IMR-90 (cell line): ENCODE measurements around the gene SMTNL1. TPM values are rescaled to one million over a fixed set of nuclear protein-coding genes. Genes with fewer than 3 reads are reported as not detected.

ENCODE experiments used
- ATAC-seq: fragments of 200-7000 bp; cut with Tn5 transposase; 2 replicates; pipeline ENCODE4 v1.9.1; 2020; ENCODE audit warnings: low read depth, mild to moderate bottlenecking, moderate library complexity
- BruUV-seq: library from RNA; stranded (reverse); fragments of 400-500 nt; replicated peaks from 2 replicates; lab custom pipeline; 2021; lab: Mats Ljungman, UMichigan
- CTCF ChIA-PET: fragments of 300-600 bp; formaldehyde crosslinking; extraction: SDS; loops from one replicate; lab custom pipeline; 2021; ENCODE audit warnings: antibody characterized with exemption; lab: Yijun Ruan, JAX
- POLR2A ChIA-PET: fragments of 300-600 bp; sonication (Branson Sonifier 250); formaldehyde crosslinking; loops from one replicate; lab custom pipeline; 2022; ENCODE audit warnings: antibody characterized with exemption; ENCODE audit not compliant: unreplicated experiment; lab: Charles Lee
- DNase-seq: peaks from one replicate; pipeline ENCODE4 v3.0.0; 2013
- H2AFZ ChIP-seq: replicated peaks from 2 replicates; pipeline ENCODE3; 2013; ENCODE audit warnings: low read length, mild to moderate bottlenecking; ENCODE audit not compliant: poor library complexity
- H2AK5ac ChIP-seq: 2 replicates; pipeline ENCODE4 v1.6.1; 2013; ENCODE audit warnings: low read depth, low read length, inconsistent platforms
- H2AK9ac ChIP-seq: replicated peaks from 2 replicates; pipeline ENCODE3; 2013; ENCODE audit warnings: mild to moderate bottlenecking, low read depth, low read length, moderate library complexity; ENCODE audit not compliant: poor library complexity
- H2BK120ac ChIP-seq: 2 replicates; pipeline ENCODE4 v1.6.1; 2013; ENCODE audit warnings: low read depth, low read length, inconsistent platforms
- H2BK15ac ChIP-seq: 3 replicates; pipeline ENCODE4 v1.6.1; 2013; ENCODE audit warnings: low read depth, low read length, inconsistent platforms
- H2BK20ac ChIP-seq: 2 replicates; pipeline ENCODE4 v1.6.1; 2013; ENCODE audit warnings: low read depth, mild to moderate bottlenecking, inconsistent platforms, low read length, moderate library complexity
- H2BK5ac ChIP-seq: 2 replicates; pipeline ENCODE4 v1.6.1; 2013; ENCODE audit warnings: mild to moderate bottlenecking, low read depth, low read length, inconsistent platforms; ENCODE audit not compliant: poor library complexity, severe bottlenecking
- H3K14ac ChIP-seq: replicated peaks from 2 replicates; pipeline ENCODE4 v1.6.1; 2013; ENCODE audit warnings: low read depth, low read length, inconsistent platforms
- H3K18ac ChIP-seq: 2 replicates; pipeline ENCODE4 v1.6.1; 2013; ENCODE audit warnings: low read depth, low read length, control low read depth
- H3K23ac ChIP-seq: 2 replicates; pipeline ENCODE4 v1.6.1; 2013; ENCODE audit warnings: low read depth, low read length, inconsistent platforms
- H3K27ac ChIP-seq: 2 replicates; pipeline ENCODE4 v1.5.1; 2013; ENCODE audit warnings: mild to moderate bottlenecking, control low read depth, low read length; ENCODE audit not compliant: insufficient read depth
- H3K27me3 ChIP-seq: 2 replicates; pipeline ENCODE4 v1.6.1; 2013; ENCODE audit warnings: low read length; ENCODE audit not compliant: control insufficient read depth, insufficient read depth
- H3K36me3 ChIP-seq: 2 replicates; pipeline ENCODE4 v1.6.1; 2013; ENCODE audit warnings: low read length, mixed read lengths; ENCODE audit not compliant: control insufficient read depth, insufficient read depth
- H3K4ac ChIP-seq: 2 replicates; pipeline ENCODE4 v1.6.1; 2013; ENCODE audit warnings: low read depth, low read length, inconsistent platforms
- H3K4me1 ChIP-seq: 2 replicates; pipeline ENCODE4 v1.6.1; 2013; ENCODE audit warnings: low read length, mixed read lengths; ENCODE audit not compliant: control insufficient read depth, insufficient read depth
- H3K4me2 ChIP-seq: 2 replicates; pipeline ENCODE4 v1.6.1; 2013; ENCODE audit warnings: low read depth, mild to moderate bottlenecking, control low read depth, low read length, moderate library complexity
- H3K4me3 ChIP-seq: 2 replicates; pipeline ENCODE4 v1.5.1; 2013; ENCODE audit warnings: low read depth, mild to moderate bottlenecking, control low read depth, low read length, moderate library complexity; ENCODE audit not compliant: insufficient read depth
- H3K56ac ChIP-seq: 2 replicates; pipeline ENCODE4 v1.6.1; 2013; ENCODE audit warnings: low read length, inconsistent platforms; ENCODE audit not compliant: insufficient read depth; ENCODE audit errors: extremely low read depth
- H3K79me1 ChIP-seq, 2 experiments: 2 replicates each; pipeline ENCODE4 v1.6.1; 2013; ENCODE audit warnings: low read length in 2 of 2, inconsistent platforms in 1 of 2, low read depth in 1 of 2
- H3K9ac ChIP-seq: 2 replicates; pipeline ENCODE4 v1.6.1; 2013; ENCODE audit warnings: low read depth, low read length, control low read depth
- H3K9me1 ChIP-seq: 2 replicates; pipeline ENCODE4 v1.6.1; 2013; ENCODE audit warnings: low read length, inconsistent platforms; ENCODE audit not compliant: insufficient read depth
- H3K9me3 ChIP-seq: 2 replicates; pipeline ENCODE4 v1.6.1; 2013; ENCODE audit warnings: low read length; ENCODE audit not compliant: control insufficient read depth, insufficient read depth
- H4K20me1 ChIP-seq: 2 replicates; pipeline ENCODE4 v1.6.1; 2013; ENCODE audit warnings: low read length, inconsistent platforms; ENCODE audit not compliant: insufficient read depth
- H4K5ac ChIP-seq: 2 replicates; pipeline ENCODE4 v1.6.1; 2013; ENCODE audit warnings: mild to moderate bottlenecking, low read depth, low read length, control low read depth
- H4K8ac ChIP-seq, 2 experiments: 2 replicates each; pipeline ENCODE4 v1.6.1; 2013; ENCODE audit warnings: low read depth in 2 of 2, low read length in 2 of 2, control low read depth in 1 of 2, inconsistent platforms in 1 of 2
- H4K91ac ChIP-seq: 2 replicates; pipeline ENCODE4 v1.6.1; 2013; ENCODE audit warnings: low read depth, low read length, inconsistent platforms; ENCODE audit not compliant: insufficient read depth
- BHLHE40 ChIP-seq: fragments of 150-350 bp; IDR thresholded peaks from 2 replicates; pipeline ENCODE4 v1.6.1; 2016; ENCODE audit warnings: mild to moderate bottlenecking, low read depth, low read length
- CEBPB ChIP-seq: IDR thresholded peaks from 2 replicates; pipeline ENCODE4 v1.6.1; 2012; ENCODE audit warnings: low read depth, low read length, improper control_type of control experiment
- CHD1 ChIP-seq: IDR thresholded peaks from 2 replicates; pipeline ENCODE4 v1.6.1; 2012; ENCODE audit warnings: low read depth, low read length, improper control_type of control experiment
- CTCF ChIP-seq: conservative IDR thresholded peaks from 2 replicates; pipeline ENCODE4 v1.5.1; 2012; ENCODE audit warnings: mild to moderate bottlenecking, low read depth, low read length, improper control_type of control experiment
- ELK1 ChIP-seq: fragments of 150-350 bp; IDR thresholded peaks from 2 replicates; pipeline ENCODE4 v1.6.1; 2016; ENCODE audit warnings: low read depth, mild to moderate bottlenecking, low read length, moderate library complexity, borderline replicate concordance
- FOS ChIP-seq: fragments of 150-350 bp; IDR thresholded peaks from 2 replicates; pipeline ENCODE4 v1.6.1; 2016; ENCODE audit warnings: low read depth, low read length
- MAFK ChIP-seq: IDR thresholded peaks from 2 replicates; pipeline ENCODE4 v1.6.1; 2012; ENCODE audit warnings: low read depth, low read length, improper control_type of control experiment
- MAZ ChIP-seq: IDR thresholded peaks from 2 replicates; pipeline ENCODE4 v1.6.1; 2012; ENCODE audit warnings: low read depth, mild to moderate bottlenecking, low read length, improper control_type of control experiment, moderate library complexity, borderline replicate concordance
- MXI1 ChIP-seq: IDR thresholded peaks from 2 replicates; pipeline ENCODE4 v1.6.1; 2012; ENCODE audit warnings: low read depth, mild to moderate bottlenecking, low read length, moderate library complexity, borderline replicate concordance
- NFE2L2 ChIP-seq: fragments of 150-350 bp; IDR thresholded peaks from 2 replicates; pipeline ENCODE4 v1.6.1; 2016; ENCODE audit warnings: low read depth, mild to moderate bottlenecking, low read length
- RCOR1 ChIP-seq: IDR thresholded peaks from 2 replicates; pipeline ENCODE4 v1.6.1; 2012; ENCODE audit warnings: mild to moderate bottlenecking, low read length, improper control_type of control experiment; ENCODE audit not compliant: insufficient replicate concordance
- RFX5 ChIP-seq: IDR thresholded peaks from 2 replicates; pipeline ENCODE4 v1.8.0; 2012; ENCODE audit warnings: low read depth, mild to moderate bottlenecking, low read length, moderate library complexity
- SMC3 ChIP-seq: fragments of 150-350 bp; IDR thresholded peaks from 2 replicates; pipeline ENCODE4 v1.6.1; 2016; ENCODE audit warnings: low read depth, mild to moderate bottlenecking, antibody characterized with exemption, low read length, moderate library complexity
- WGBS, 2 experiments: methylation state at CpG; one replicate each; pipeline versions ENCODE4 v1.1.5 to v1.1.7; 2013; ENCODE audit warnings: missing lambda C conversion rate in 2 of 2; ENCODE audit not compliant: insufficient read length in 1 of 2; ENCODE audit errors: extremely low coverage in 2 of 2; 5-methylcytosine and 5-hydroxymethylcytosine counted together
- dilution Hi-C: fragments of 300-500 bp; cut with HindIII; formaldehyde crosslinking; loops from one replicate; pipeline ENCODE4 v1.14.3; 2018; ENCODE audit warnings: low sequenced_read_pairs; ENCODE audit not compliant: unreplicated experiment
- in situ Hi-C: fragments of 300-500 bp; cut with MboI; formaldehyde crosslinking; loops from 3 replicates; pipeline ENCODE4 v1.14.3; 2019; ENCODE audit warnings: low sequenced_read_pairs, inconsistent platforms, mixed read lengths
- intact Hi-C: fragments of 100-400 bp; cut with micrococcal nuclease; formaldehyde crosslinking; loops from 2 replicates; pipeline ENCODE4 v1.10.0; 2022
- polyA plus RNA-seq, 3 experiments: library from polyadenylated mRNA; depleted of rRNA; stranded (reverse); fragments of >200 nt; gene quantifications; 2 replicates each; pipeline ENCODE4 v1.2.3, GENCODE V29; 2012; ENCODE audit warnings: low replicate concordance in 1 of 3
- total RNA-seq: library from RNA; depleted of rRNA; stranded (reverse); fragments of >200 nt; gene quantifications from 2 replicates; pipeline ENCODE4 v1.2.3, GENCODE V29; 2012

Gene SMTNL1
- total and polyA plus RNA-seq, 2 of the 4 experiments (the other 2 are of a cell fraction), result not detected

- WGBS, 2 experiments, result 100% methylated on average over 2 of the region's 7 CpGs; no CpG with 5 or more reads in 1 of the 2 experiments
- H2BK5ac ChIP-seq, result no peak overlapping the region
- no peak overlapping the region for H3K4me2 ChIP-seq
- no peaks in the 10 kb centered on the region for H3K27me3 ChIP-seq
- no peak overlapping the region for H2AFZ ChIP-seq
- no peak for DNase-seq
- no peak overlapping the region for H4K8ac ChIP-seq
- H3K9me3 ChIP-seq, result no peaks in the 10 kb centered on the region
- intact Hi-C loops (no loop called here), in situ Hi-C loops (loop anchor here (25.0 kb wide), 1 partner anchor 671 kb away; no protein-coding TSS in a partner anchor), dilution Hi-C loops (no loop called here)
- H2BK120ac ChIP-seq, result no peak overlapping the region
- no peak overlapping the region for H3K4ac ChIP-seq
- ATAC-seq, result no peak
- no TSS peak for BruUV-seq
- H3K56ac ChIP-seq, result no peak overlapping the region
- H3K23ac ChIP-seq, result no peak overlapping the region
- peaks cover 15% of the 10 kb centered on the region; the same call in 1 of the 2 replicates for H3K36me3 ChIP-seq
- no peak overlapping the region for H3K9ac ChIP-seq
- no peak overlapping the region for H2BK20ac ChIP-seq
- H3K14ac ChIP-seq, result no peak overlapping the region
- TF ChIP-seq RCOR1, result no peak
- TF ChIP-seq FOS, result no peak
- TF ChIP-seq MAZ, result no peak
- TF ChIP-seq NFE2L2, result no peak
- no peak for TF ChIP-seq CTCF
- no peak for TF ChIP-seq CEBPB
- no peak for TF ChIP-seq MAFK
- no peak for TF ChIP-seq RFX5
- no peak for TF ChIP-seq MXI1
- TF ChIP-seq CHD1, result no peak
- no peak for TF ChIP-seq BHLHE40
- no peak for TF ChIP-seq SMC3
- TF ChIP-seq ELK1, result no peak
- POLR2A ChIA-PET, result no interaction called here
- no peak overlapping the region for H3K4me3 ChIP-seq
- H4K91ac ChIP-seq, result no peak overlapping the region
- H4K5ac ChIP-seq, result no peak overlapping the region
- no peak overlapping the region for H2AK5ac ChIP-seq
- H3K79me1 ChIP-seq, result peaks cover 2 to 16% of the 10 kb centered on the region in 2 experiments
- H3K27ac ChIP-seq, result no peak overlapping the region
- 0 out of 2 replicates have a peak, but pooled peaks cover under 1% of the 10 kb centered on the region for H4K20me1 ChIP-seq
- H3K18ac ChIP-seq, result no peak overlapping the region
- H2BK15ac ChIP-seq, result no peak overlapping the region
- no peak overlapping the region for H2AK9ac ChIP-seq
- CTCF ChIA-PET, result interaction anchor here (3.1 kb wide), 1 partner anchor 15 kb away, joined by 12 read pairs; no protein-coding TSS in a partner anchor
- no peaks in the 10 kb centered on the region; the same call in 1 of the 2 replicates for H3K9me1 ChIP-seq
- H3K4me1 ChIP-seq, result no peaks in the 10 kb centered on the region; the same call in 1 of the 2 replicates
These were observed 28.8 kb upstream of the SMTNL1 start for GRCh38 chr11:57508341-57509170.
